ENCODE measurements around the gene LRRC39.
"Not testable (repeated sequence)": the region's sequence is repeated elsewhere in the genome, so short reads cannot be mapped to it uniquely, and the experiment has no call there.

LRRC39 gene

DNA sequence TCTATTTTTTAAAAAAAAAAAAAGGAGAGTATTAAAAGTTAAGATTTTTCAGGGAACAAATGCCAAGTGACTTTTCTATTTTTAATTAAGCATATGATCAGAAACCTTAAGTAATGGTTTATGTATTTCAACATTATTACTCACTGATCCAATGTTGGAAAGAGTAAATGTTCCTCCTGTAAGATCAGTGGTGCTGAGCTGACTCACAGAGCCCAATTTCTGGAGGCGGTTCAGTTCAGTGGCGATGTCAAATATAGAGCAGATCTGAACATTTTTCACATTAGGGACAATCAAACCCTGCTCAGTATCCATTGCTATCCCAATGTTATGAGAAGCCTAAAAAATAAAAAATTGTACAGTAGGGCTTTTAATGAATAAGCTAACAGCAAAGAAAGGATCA, 28.2 kb upstream of the LRRC39 start:
- no peak for DNase-seq (ENCODE audit: low read depth in 2 of 2)
- no peak overlapping the region for H3K4me3 ChIP-seq (replicated peaks in 1 of 2; ENCODE audit: low read depth in 2 of 2, low read length in 2 of 2)
- TF ChIP-seq CTCF (IDR thresholded peaks at IDR 0.05; ENCODE audit: low read depth, low read length): no peak

- DNase-seq (ENCODE audit: low read depth in 2 of 2); H3K4me3 ChIP-seq (replicated peaks in 1 of 2; ENCODE audit: low read depth in 2 of 2, low read length in 2 of 2): not testable (repeated sequence)
Measured at GRCh38 chr1:100205593-100205992, 27.5 kb upstream of the LRRC39 start.

GRCh38 chr1:100205103-100205502, 27.0 kb upstream of the LRRC39 start:
- not testable (repeated sequence) for DNase-seq (ENCODE audit: low read depth in 2 of 2); H3K4me3 ChIP-seq (replicated peaks in 1 of 2; ENCODE audit: low read depth in 2 of 2, low read length in 2 of 2)

- DNase-seq (ENCODE audit: low read depth in 2 of 2); H3K4me3 ChIP-seq (replicated peaks in 1 of 2; ENCODE audit: low read depth in 2 of 2, low read length in 2 of 2): not testable (repeated sequence)
Measured at GRCh38 chr1:100202703-100203102, 24.6 kb upstream of the LRRC39 start.

DNA sequence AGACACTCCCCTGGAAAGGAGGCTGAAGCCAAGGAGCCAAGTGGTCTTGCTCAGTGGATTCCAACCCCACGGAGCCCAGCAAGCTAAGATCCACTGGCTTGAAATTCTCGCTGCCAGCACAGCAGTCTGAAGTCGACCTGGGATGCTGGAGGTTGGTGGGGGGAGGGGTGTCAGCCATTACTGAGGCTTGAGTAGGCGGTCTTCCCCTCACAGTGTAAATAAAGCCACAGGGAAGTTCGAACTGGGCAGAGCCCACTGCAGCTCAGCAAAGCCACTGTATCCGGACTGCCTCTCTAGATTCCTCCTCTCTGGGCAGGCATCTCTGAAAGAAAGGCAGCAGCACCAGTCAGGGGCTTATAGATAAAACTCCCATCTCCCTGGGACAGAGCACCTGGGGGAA, 22.0 kb upstream of the LRRC39 start:
- not testable (repeated sequence) for DNase-seq (ENCODE audit: low read depth in 2 of 2); H3K4me3 ChIP-seq (replicated peaks in 1 of 2; ENCODE audit: low read depth in 2 of 2, low read length in 2 of 2)

GRCh38 chr1:100198596-100198995, 20.5 kb upstream of the LRRC39 start:
- no peak overlapping the region for H3K4me3 ChIP-seq (replicated peaks in 1 of 2; ENCODE audit: low read depth in 2 of 2, low read length in 2 of 2)
- TF ChIP-seq CTCF (IDR thresholded peaks at IDR 0.05; ENCODE audit: low read depth, low read length): no peak
- no peak for DNase-seq (ENCODE audit: low read depth in 2 of 2)

DNA sequence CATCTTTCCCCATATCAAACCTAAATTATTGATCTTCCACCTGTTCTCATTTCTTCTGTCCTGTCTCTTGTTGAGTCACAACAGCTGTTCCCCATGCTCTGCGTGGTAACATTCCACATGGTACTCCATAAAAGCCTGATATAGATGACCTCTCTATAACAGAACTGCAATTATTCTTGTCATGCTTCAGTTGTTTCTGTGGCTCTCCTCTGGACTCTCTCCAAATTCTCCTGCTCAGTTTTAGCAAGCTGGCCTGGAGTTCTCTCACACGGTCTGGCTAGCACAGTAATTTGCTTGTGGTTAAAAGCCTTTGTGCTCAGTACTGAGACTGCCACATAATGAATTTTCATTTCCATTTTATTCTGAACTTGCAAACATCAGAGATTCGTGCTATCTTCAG, 10.6 kb upstream of the LRRC39 start:
- no peak for TF ChIP-seq CTCF (IDR thresholded peaks at IDR 0.05; ENCODE audit: low read depth, low read length)
- peak; percentile 53 to 87 for DNase-seq (ENCODE audit: low read depth in 2 of 2)
- H3K4me3 ChIP-seq (replicated peaks in 1 of 2; ENCODE audit: low read depth in 2 of 2, low read length in 2 of 2): no peak overlapping the region

DNA sequence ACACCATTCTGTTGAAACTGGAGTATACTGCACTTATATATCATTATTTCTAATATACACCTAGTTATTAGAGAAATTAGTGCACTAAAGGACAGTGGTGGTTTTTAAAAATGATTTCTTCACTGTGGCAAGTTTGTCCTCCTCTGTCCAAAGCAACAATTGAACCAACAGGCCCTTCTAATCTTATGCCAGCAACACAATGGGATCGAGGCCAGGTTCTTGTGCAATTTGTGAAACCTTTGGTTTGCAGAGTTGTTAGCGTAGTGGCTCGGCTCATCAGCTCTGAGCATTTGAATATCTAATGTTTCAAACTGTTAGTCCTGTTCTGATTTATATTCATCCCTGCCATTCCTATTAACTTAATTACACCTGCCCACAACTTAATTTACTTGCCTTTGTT, 9.9 kb upstream of the LRRC39 start:
- TF ChIP-seq CTCF (IDR thresholded peaks at IDR 0.05; ENCODE audit: low read depth, low read length): no peak
- H3K4me3 ChIP-seq (replicated peaks in 1 of 2; ENCODE audit: low read depth in 2 of 2, low read length in 2 of 2): no peak overlapping the region
- DNase-seq (ENCODE audit: low read depth in 2 of 2): peak; percentile 71 to 89

DNA sequence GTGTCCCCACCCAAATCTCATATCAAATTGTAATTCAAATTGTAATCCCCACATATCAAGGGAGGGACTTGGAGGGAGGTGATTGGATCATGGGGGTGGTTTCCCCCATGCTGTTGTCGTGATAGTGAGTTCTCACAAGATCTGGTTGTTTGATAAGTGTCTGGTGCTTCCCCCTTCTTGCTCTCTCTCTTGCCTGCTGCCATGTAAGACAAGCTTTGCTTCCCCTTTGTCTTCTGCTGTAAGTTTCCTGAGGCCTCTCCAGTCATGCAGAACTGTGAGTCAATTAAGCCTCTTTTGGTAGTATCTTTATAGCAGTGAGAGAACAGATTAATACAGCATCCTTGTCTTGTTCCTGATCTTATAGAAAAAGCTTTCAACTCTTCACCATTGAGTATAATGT, 6.5 kb upstream of the LRRC39 start:
- no peak overlapping the region for H3K4me3 ChIP-seq (replicated peaks in 1 of 2; ENCODE audit: low read depth in 2 of 2, low read length in 2 of 2)
- no peak for TF ChIP-seq CTCF (IDR thresholded peaks at IDR 0.05; ENCODE audit: low read depth, low read length)
- no peak for DNase-seq (ENCODE audit: low read depth in 2 of 2)
